Adrenal gland (tissue), 12 donors: Measurements from ENCODE around the gene UBTF. TPM values are rescaled to one million over a fixed set of nuclear protein-coding genes. Genes with fewer than 3 reads are reported as not detected.

Experiments used
- DNase-seq, 7 donors: peaks; one replicate each; pipeline ENCODE4 v3.0.0-alpha.2; 2019 to 2020
- H3K27ac ChIP-seq, 5 donors: fragments of 200-600 bp; sonication (generic) in 4 of 5; 1 replicate in 3 of 5; 2 replicates in 2 of 5; pipeline versions ENCODE4 v1.5.1 to v1.8.0; 2016 to 2020; ENCODE audit warnings: mild to moderate bottlenecking in 1 of 5
- H3K27me3 ChIP-seq: fragments of 200-600 bp; 2 replicates; pipeline ENCODE4 v1.8.0; 2021
- H3K36me3 ChIP-seq, 2 donors: fragments of 200-600 bp; replicated peaks in 1 of 2; 1 replicate in 1 of 2; 2 replicates in 1 of 2; pipeline versions ENCODE4 v1.5.1 to v1.8.0; 2018 to 2022
- H3K4me1 ChIP-seq, 2 donors: fragments of 200-600 bp; replicated peaks in 1 of 2; 1 replicate in 1 of 2; 2 replicates in 1 of 2; pipeline versions ENCODE4 v1.5.1 to v1.8.0; 2018 to 2021
- H3K4me3 ChIP-seq, 4 donors: fragments of 200-600 bp; sonication (generic) in 3 of 4; one replicate each; pipeline ENCODE4 v1.5.1; 2016 to 2018
- H3K9me3 ChIP-seq, 3 donors: fragments of 200-600 bp; sonication (generic) in 1 of 3; replicated peaks in 1 of 3; 1 replicate in 2 of 3; 2 replicates in 1 of 3; pipeline versions ENCODE4 v1.5.1 to v1.8.0; 2016 to 2021
- CTCF ChIP-seq, 6 experiments: fragments of 450-650 bp in 4 of 6; fragments of 200-600 bp in 2 of 6; sonication (generic) in 1 of 6; IDR thresholded peaks; 1 replicate in 5 of 6; 2 replicates in 1 of 6; pipeline versions ENCODE4 v1.5.1 to v1.8.0; 2016 to 2021; ENCODE audit warnings: antibody characterized with exemption in 6 of 6, mild to moderate bottlenecking in 2 of 6, moderate library complexity in 1 of 6
- POLR2A ChIP-seq, 2 donors: fragments of 450-650 bp; IDR thresholded peaks; one replicate each; pipeline ENCODE4 v1.6.1; 2017; ENCODE audit warnings: antibody characterized with exemption in 2 of 2, mild to moderate bottlenecking in 2 of 2, moderate library complexity in 1 of 2
- WGBS, 4 donors: extraction: QIAGEN DNeasy Blood & Tissue Kit in 2 of 4; methylation state at CpG; one replicate each; pipeline versions ENCODE4 v1.1.5 to v1.1.7; 2013 to 2017; 5-methylcytosine and 5-hydroxymethylcytosine counted together
- intact Hi-C, 2 donors: fragments of 100-400 bp; cut with DNase I; formaldehyde crosslinking; loops; one replicate each; pipeline versions ENCODE4 v1.14.1 to v1.15.0; 2022 to 2023
- polyA plus RNA-seq, 3 donors: library from polyadenylated mRNA; stranded (reverse); fragments of 200-250 nt in 2 of 3; fragments of 350-450 nt in 1 of 3; fragmentation: Illumina TruSeq in 1 of 3; extraction: RNeasy Lipid Tissue Mini Kit (QIAGEN cat#74804) in 1 of 3; gene quantifications; one replicate each; pipeline ENCODE4 v1.2.3, GENCODE V29; 2013 to 2014
- total RNA-seq, 9 donors: library from RNA; depleted of rRNA in 4 of 9; stranded (reverse); fragments of >200 nt in 4 of 9; fragments of 120-200 nt in 1 of 9; fragmentation: NEBNext Ultra II Directional in 1 of 9; extraction: Animal tissue kit (Norgen Biotek cat#: 25700) in 1 of 9; gene quantifications; one replicate each; pipeline versions ENCODE4 v1.1.0 to v1.2.4, GENCODE V29; 2013 to 2023
- donor health status: healthy with polysubstance abuse.
- donor health status: Bipolar disorder and iron deficiency.
- donor health status: DM: yes; HTN: yes; CAD: no.
- donor health status: DM: no; HTN: no; CAD: no.
- donor health status: DM: no; HTN: no; CAD: no.
- donor health status: DM: yes; HTN: yes; CAD: no.

Gene UBTF
- total and polyA plus RNA-seq, 12 donors = 37.1 to 92.6 (median 64.3) TPM

- intact Hi-C loops = no loop called here
- Histone ChIP-seq H3K36me3 (peaks cover 0 to 58% of the 10 kb centered on the region in 2 donors), H3K4me3 (no peak overlapping the region), H3K27ac (no peak overlapping the region), H3K4me1 (peaks cover 0 to 17% of the 10 kb centered on the region in 2 donors), H3K27me3 (no peaks in the 10 kb centered on the region), H3K9me3 (no peaks in the 10 kb centered on the region)
- TF ChIP-seq POLR2A (IDR thresholded peaks at IDR 0.05) = no peak
- TF ChIP-seq CTCF (IDR thresholded peaks at IDR 0.05) = no peak
- DNase-seq = peak in 1 of 7 donors; percentile 64
- 69 to 76% (median 72%) methylated on average over 5 of the region's 5 CpGs for WGBS, 4 donors
Observed at GRCh38 chr17:44191369-44191768, 28.1 kb downstream of the UBTF start.

- intact Hi-C loops = no loop called here
- Histone ChIP-seq H3K36me3 (peaks cover 0 to 51% of the 10 kb centered on the region in 2 donors), H3K27ac (no peak overlapping the region), H3K4me3 (no peak overlapping the region), H3K4me1 (peaks cover 5 to 22% of the 10 kb centered on the region in 2 donors), H3K9me3 (no peaks in the 10 kb centered on the region), H3K27me3 (no peaks in the 10 kb centered on the region)
- TF ChIP-seq CTCF (IDR thresholded peaks at IDR 0.05) (no peak), POLR2A (IDR thresholded peaks at IDR 0.05) (no peak)
- 87 to 92% (median 90%) methylated on average over 10 of the region's 10 CpGs for WGBS, 4 donors
- peak in 1 of 7 donors; percentile 60 for DNase-seq
Observed at GRCh38 chr17:44190481-44190880, 29.0 kb downstream of the UBTF start.

GRCh38 chr17:44188576-44189403 is 30.7 kb downstream of the UBTF start:
- Histone ChIP-seq H3K27ac (peak overlapping the region in 2 of 5 donors; percentile 99), H3K9me3 (no peaks in the 10 kb centered on the region), H3K4me3 (peak overlapping the region in 1 of 4 donors; percentile 68), H3K27me3 (no peaks in the 10 kb centered on the region), H3K36me3 (peaks cover 0 to 34% of the 10 kb centered on the region in 2 donors), H3K4me1 (peaks cover 11 to 35% of the 10 kb centered on the region in 2 donors)
- DNase-seq = no peak
- intact Hi-C loops = no loop called here
- 67 to 77% (median 77%) methylated on average over 4 to 12 of the region's 12 CpGs for WGBS, 4 donors
- TF ChIP-seq CTCF (IDR thresholded peaks at IDR 0.05) = no peak
- TF ChIP-seq POLR2A (IDR thresholded peaks at IDR 0.05) = no peak

GRCh38 chr17:44187131-44187899 is 32.2 kb downstream of the UBTF start:
- TF ChIP-seq CTCF (IDR thresholded peaks at IDR 0.05) (no peak), POLR2A (IDR thresholded peaks at IDR 0.05) (no peak)
- DNase-seq = peak in 5 of 7 donors; percentile 47 to 84 (median 70)
- peaks cover 11 to 35% of the 10 kb centered on the region in 2 donors for H3K4me1 ChIP-seq
- peaks cover 0 to 35% of the 10 kb centered on the region in 2 donors for H3K36me3 ChIP-seq
- H3K27me3 ChIP-seq = no peaks in the 10 kb centered on the region
- 2% methylated on average over 26 to 32 of the region's 32 CpGs for WGBS, 4 donors
- H3K9me3 ChIP-seq = no peaks in the 10 kb centered on the region
- peak overlapping the region; percentile 58 to 94 (median 74) for H3K4me3 ChIP-seq
- peak overlapping the region; percentile 84 to 99 (median 98) for H3K27ac ChIP-seq
- intact Hi-C loops = no loop called here
